IPS-18c (cell line): Measurements from ENCODE around the gene CDHR3.

Experiments
- H3K4me3 ChIP-seq: 2 replicates; pipeline ENCODE4 v1.7.0; 2013; ENCODE audit warnings: low read depth, mild to moderate bottlenecking, low read length, moderate library complexity; ENCODE audit not compliant: insufficient read depth
- H3K9me3 ChIP-seq: one replicate; pipeline ENCODE4 v1.6.1; 2013; ENCODE audit warnings: mild to moderate bottlenecking, low read length, moderate library complexity; ENCODE audit not compliant: control insufficient read depth, insufficient read depth

The CDHR3 gene, protein sequence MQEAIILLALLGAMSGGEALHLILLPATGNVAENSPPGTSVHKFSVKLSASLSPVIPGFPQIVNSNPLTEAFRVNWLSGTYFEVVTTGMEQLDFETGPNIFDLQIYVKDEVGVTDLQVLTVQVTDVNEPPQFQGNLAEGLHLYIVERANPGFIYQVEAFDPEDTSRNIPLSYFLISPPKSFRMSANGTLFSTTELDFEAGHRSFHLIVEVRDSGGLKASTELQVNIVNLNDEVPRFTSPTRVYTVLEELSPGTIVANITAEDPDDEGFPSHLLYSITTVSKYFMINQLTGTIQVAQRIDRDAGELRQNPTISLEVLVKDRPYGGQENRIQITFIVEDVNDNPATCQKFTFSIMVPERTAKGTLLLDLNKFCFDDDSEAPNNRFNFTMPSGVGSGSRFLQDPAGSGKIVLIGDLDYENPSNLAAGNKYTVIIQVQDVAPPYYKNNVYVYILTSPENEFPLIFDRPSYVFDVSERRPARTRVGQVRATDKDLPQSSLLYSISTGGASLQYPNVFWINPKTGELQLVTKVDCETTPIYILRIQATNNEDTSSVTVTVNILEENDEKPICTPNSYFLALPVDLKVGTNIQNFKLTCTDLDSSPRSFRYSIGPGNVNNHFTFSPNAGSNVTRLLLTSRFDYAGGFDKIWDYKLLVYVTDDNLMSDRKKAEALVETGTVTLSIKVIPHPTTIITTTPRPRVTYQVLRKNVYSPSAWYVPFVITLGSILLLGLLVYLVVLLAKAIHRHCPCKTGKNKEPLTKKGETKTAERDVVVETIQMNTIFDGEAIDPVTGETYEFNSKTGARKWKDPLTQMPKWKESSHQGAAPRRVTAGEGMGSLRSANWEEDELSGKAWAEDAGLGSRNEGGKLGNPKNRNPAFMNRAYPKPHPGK

DNA sequence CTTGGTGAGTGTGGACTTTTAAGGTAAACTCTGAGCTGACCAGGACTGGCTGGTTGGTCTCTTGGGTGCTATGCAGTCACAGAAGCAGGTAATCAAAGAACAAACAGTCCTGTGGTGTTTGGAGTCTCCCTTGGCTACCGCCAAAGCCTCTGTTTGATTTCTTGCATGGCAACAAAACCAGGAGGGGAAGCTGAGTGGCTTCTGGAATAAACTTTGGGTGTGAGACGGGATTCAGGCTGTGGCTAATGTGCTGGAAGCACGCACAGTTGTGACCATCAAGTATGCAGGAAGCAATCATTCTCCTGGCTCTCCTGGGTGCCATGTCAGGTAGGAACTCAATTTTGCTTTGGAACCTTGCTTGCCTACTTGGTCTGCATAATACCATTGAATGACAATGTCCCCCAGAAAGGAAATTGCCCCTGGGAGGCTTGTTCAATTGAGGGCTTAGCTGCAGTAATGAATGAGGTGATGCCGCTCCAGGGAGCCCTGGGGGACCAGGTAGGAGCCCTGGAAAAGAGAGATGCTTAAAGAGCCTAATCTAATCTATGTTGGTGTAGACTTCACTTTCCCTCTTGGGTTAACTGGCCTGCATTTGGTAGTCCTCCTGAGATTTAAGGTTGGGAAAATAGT, at the start of gene CDHR3:
TSS of gene CDHR3 (plus strand) at position 227 of the 630 bp plus-strand sequence. CDS start at position 282, 55 bp downstream.
- no peaks in the 10 kb centered on the region for H3K9me3 ChIP-seq

DNA sequence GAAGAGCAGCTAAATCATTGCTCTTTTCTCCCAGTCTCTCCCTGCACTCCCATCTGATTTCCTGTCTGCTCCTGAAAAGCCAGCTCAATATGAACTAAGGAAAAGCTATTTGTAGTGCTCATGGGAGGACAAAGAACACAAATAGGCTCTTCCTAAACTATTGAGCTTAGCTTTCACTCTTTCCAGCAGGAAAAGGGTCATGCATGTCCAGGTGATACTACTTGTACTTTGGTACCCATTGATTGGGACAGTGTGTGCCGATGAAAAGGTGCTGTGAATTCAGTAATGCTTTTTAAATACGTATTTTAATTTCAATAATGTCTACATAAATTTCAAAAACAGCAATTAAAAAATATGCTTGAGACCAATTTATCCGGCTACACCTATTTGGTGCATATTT, 49.1 kb upstream of the CDHR3 start:
- Histone ChIP-seq H3K9me3 (peaks cover 11% of the 10 kb centered on the region), H3K4me3 (no peak overlapping the region)

More for the DNA sequence above, at the start of gene CDHR3:
- no peak within 1 kb of the TSS for H3K4me3 ChIP-seq

DNA sequence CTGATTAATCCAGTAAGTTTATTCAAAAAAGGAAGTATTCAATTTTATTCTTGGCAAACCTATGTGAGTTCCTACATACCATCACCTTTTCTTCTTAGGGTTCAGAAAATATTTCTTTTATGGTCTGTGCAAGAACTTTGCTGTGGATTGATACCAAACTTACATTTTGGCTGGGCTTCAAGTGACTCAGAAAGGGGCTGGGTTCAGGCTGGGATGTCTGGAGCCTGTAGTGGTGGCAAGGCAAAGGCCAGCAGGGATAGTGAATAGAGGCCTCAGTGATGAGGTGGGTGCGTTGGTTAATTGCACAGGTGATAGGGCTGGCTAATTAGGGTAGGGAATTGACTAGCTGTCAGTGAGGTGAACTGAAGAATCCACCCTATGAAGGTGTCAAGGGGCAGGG, 46.5 kb upstream of the CDHR3 start:
- Histone ChIP-seq H3K9me3 (no peaks in the 10 kb centered on the region), H3K4me3 (no peak overlapping the region)

DNA sequence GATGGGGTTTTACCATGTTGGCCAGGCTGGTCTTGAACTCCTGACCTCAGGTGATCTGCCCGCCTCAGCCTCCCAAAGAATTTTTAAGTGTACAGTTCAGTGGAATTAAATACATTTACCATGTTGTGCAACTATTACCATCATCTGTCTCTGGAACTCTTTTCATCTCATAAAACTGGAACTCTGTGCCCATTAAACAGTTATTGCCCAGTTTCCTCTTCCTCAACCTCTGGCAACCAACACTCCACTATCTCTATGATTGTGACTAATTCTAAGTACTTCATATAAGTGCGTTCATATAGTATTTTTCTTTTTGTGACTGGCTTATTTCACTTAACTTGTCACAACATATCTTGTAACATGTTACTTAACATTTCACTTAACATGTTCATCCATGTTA, 45.4 kb upstream of the CDHR3 start:
- Histone ChIP-seq H3K9me3 (no peaks in the 10 kb centered on the region), H3K4me3 (no peak overlapping the region)

DNA sequence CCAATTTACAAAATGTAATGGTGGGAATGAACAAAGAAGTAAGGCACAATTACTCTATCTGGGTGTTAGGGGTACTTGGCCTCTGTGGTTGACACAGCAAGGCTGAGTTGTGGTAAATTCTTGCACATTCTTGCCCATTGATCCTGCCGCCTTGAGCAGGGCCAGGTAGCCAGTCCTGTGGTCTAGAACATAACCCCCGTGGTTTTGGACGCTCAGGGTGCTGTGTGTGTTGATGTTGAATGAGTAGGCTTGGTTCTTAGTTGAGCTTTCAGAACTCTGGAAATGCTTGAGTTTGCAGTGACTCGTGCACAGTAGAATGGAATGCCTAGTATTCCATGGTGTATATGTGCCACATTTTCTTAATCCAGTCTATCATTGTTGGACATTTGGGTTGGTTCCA, 42.3 kb upstream of the CDHR3 start:
- no peaks in the 10 kb centered on the region for H3K9me3 ChIP-seq
- H3K4me3 ChIP-seq = no peak overlapping the region

DNA sequence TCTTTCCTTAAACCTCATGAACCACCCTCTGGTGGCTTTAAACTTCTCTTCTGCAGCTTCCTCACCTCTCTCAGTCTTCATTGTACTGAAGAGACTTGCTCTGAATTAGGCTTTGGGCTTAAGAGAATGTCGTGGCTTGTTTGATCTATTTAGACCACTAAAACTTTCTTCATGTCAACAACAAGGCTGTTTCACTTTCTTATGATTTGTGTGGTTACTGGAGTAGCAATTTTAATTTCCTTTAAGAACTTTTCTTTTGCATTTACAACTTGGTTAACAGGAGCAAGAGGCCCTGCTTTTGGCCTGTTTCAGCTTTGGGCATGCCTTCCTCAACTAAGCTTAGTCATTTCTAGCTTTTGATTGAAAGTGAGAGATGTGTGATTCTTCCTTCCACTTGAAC, 38.1 kb upstream of the CDHR3 start:
- no peaks in the 10 kb centered on the region for H3K9me3 ChIP-seq

DNA sequence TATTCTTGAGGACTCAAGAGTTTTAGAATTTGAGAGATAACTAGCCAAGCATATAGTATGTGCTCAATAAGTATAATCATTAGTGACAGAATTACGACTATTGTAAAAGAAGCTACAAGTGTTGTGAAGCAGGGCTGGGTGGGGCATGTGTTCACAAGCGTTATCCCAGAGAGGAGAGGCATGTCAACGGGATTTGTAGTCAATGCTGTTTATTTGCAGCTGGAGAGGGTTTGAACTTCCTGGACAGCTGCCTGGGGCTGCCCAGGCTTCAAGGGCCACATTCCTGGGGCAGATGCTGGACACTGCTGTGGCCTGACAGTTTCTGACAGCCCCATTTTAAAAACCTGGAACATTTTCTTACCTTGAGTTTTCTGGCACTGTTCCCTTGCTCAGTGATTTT, 36.9 kb upstream of the CDHR3 start:
- Histone ChIP-seq H3K4me3 (no peak overlapping the region), H3K9me3 (no peaks in the 10 kb centered on the region)

More for the DNA sequence above, 38.1 kb upstream of the CDHR3 start:
- no peak overlapping the region for H3K4me3 ChIP-seq

DNA sequence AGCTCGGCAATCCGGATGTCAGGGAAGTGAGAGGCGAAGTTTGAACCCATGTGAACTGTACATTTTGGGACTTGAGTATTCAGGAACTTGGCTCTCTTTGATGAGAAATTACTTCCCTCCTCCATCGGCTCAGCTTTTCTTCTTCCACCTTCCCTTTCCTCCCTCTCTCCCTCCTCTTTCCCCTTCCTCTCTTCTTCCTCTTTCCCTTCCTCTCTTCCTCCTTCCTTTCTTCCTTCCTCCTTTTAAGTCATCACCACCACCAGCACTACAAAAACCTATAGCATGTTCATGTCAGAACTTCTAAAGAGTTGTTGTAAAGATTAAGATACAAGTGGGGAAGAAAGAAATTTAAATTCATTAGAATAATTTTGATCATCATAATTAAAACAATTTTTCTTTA, 31.9 kb upstream of the CDHR3 start:
- H3K4me3 ChIP-seq = no peak overlapping the region
- no peaks in the 10 kb centered on the region for H3K9me3 ChIP-seq

DNA sequence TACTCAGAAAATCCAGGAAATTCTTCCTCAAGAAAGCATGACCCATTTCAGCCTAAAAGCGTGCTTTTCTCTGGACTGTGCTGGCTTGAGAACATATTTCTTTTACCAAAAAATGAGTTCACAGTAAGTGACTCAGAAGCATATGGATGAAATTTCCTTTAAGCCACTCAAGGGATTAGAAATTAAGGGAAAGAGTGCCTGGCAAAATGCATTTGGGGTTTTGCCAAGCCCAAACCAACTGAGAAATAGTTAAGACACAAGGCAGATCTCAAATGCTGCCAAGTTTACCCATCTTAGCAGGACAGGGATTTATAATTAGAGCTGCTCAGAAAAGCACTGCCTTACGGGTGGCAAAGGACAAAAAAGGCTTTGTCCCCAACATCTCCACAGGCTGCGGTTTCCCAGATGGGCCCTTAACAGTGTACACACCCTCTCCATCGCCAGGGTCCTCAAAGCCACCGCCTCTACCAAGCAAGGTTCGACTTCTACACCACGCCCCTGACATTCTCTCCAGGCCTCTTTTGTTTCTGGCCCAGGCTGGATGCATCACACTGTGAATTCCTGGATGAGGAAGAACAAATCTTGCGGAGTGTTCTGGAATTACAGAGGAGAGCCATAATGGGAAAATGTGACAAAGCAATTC, 30.1 kb upstream of the CDHR3 start:
- Histone ChIP-seq H3K9me3 (no peaks in the 10 kb centered on the region), H3K4me3 (no peak overlapping the region)

DNA sequence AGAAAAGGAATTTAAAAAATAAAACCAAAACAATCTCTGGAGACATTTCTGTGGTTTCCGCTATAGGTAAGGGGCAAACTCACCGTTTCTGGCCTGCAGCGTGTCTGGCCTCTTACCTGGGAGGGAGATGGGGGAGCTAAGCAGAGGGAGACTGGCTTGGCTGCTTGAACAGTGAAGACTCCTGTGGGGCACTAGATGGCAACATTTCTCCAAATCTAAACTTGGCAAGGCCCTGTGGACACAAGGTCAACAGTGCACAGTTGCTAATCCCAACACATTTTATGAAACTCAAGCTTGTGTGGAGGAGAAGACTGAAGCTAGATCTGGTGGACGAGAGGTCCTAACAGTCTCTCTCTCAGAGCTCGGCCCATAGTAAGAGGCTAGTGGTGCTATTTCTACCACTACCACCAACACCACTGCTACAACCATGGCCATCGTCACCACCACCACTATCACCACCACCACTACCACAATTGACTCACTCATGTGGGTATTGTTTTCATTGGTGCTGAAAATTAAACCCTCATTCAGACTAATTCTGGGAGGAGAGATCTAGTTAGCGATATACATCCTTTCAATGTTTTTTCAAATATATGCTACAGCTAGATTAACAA, 28.4 kb upstream of the CDHR3 start:
- no peaks in the 10 kb centered on the region for H3K9me3 ChIP-seq
- H3K4me3 ChIP-seq = no peak overlapping the region

DNA sequence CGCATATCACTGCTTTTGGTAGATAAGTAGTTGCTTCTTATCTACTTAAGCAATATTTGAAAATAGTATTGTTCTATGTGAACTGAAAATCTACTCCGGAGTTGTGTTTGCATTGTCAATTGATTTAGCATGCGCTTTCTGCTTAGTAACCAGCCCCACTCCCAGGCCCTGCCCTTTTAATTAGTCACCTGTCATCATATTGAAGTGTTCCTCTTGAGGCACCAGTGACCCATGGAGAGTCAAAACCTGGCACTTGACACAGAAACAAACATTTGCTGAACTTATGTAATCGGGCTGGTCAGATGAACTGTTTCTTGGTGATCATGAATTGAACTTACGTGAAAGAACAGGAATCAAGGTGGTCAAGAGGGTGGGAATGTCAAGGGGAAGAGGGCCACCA, 27.8 kb upstream of the CDHR3 start:
- H3K4me3 ChIP-seq = no peak overlapping the region
- H3K9me3 ChIP-seq = no peaks in the 10 kb centered on the region

DNA sequence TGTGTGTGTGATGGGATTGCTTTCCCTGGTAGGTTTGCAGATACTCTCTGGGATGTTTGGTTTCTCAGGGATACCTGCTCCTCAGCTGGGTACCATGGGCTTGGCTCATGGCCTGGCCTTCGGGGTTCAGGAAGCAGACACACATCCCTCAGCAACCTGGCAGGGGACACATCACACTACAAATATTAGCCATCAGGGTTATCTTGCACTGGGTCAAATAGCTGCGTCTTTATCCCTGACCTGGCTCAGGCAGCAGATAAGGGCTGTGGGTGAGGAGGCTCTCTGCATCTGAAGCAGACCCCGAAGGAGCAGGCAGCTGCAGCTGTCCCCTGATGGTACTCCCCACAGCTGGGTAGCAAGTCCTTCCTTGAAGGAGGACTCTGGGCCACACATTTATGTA, 25.7 kb upstream of the CDHR3 start:
- no peak overlapping the region for H3K4me3 ChIP-seq
- peaks cover 2% of the 10 kb centered on the region for H3K9me3 ChIP-seq

DNA sequence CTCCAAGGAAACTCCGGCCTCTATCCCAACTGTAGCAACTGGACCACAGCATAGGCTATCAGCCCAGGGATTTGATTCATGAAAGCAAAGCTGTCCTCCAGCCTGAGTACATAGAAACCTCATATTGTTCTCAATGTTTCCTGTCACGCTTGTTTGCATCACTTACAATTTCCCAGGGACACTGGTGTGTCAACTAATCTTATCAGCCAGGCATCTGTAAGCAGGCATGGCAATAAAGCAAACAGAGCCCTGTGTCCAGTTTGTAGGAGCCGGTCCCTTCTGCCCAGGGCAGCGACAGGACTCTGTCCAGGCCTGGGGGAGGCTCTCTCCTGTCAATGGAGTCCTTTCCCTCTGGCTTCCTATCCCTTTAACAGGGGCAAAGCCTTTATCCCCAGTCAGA, 23.0 kb upstream of the CDHR3 start:
- Histone ChIP-seq H3K9me3 (peaks cover 2% of the 10 kb centered on the region), H3K4me3 (no peak overlapping the region)

DNA sequence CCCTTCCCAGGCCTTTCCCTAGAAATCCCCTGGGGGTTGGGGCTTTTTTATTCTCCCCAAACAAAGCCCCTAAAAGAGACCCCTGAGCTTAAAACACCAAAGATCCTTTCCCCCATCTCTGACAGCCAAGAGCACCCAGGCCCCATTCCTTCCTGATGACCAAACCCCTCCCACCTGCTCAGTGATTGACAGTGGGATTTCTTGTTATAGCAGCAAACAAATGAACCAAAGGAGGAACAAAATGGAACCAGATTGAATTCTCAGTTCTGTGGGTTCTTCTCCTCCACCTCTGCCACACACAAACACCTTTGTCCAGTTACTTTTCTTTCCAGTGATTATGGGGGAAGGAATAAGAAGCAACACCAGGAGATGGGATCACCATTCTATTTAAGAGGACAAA, 21.5 kb upstream of the CDHR3 start:
- Histone ChIP-seq H3K9me3 (peaks cover 2% of the 10 kb centered on the region), H3K4me3 (no peak overlapping the region)

DNA sequence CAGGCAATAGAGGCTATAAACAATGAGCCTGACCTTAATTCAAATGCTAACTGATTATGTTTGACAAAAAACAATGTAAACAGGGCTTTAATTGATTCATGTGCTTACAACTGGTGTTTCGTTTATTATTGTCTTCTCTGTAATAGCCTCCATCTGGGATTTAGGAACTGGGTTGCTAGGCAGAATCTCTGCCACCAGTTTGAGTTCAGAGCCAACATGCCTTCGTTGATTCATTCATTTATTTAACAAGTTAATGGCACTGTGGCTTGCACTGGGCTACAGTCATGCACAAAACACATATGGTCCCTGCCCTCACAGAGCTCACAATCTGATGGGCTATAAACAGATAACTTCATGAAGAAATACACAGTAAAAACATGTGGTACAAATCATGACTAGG, 19.6 kb upstream of the CDHR3 start:
- H3K9me3 ChIP-seq = peaks cover 2% of the 10 kb centered on the region
- no peak overlapping the region for H3K4me3 ChIP-seq

DNA sequence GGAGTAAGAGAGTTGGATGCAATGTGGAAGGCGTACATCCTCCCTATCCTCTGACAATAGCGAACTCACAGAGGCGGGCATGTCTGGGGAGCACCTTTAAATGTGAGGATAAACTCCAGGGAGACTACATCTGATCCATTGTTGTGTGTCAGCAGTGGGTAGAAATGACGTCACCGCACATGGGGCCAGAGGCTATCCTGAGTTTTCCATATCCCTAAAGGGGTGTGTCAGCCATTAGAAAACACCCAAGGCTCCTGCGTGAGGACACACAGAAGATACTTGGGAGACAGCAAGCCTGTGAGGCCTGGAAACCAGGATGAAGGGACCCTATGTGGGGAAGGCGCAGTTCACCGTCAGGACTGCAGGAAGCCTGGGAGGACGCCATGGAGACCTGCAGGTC, 17.2 kb upstream of the CDHR3 start:
- H3K9me3 ChIP-seq = peaks cover under 1% of the 10 kb centered on the region

DNA sequence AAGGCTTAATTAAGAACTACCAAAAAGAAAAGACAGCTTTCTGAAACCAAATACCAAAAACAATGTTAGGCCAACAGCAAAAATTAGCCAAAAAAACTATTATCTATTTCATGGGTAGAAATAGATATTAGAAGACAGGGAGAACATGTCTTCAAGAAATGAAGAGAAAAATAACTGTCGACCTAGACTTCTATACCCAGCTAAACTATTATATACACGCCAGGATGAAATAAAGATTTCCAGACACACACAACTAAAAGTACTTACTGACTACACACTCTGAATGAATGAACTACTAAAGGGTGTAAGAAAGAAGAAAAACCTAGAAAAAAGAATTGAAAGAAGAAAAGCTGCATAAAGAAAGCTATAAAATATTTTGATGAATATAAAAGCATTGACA, 11.5 kb upstream of the CDHR3 start:
- no peak overlapping the region for H3K4me3 ChIP-seq
- no peaks in the 10 kb centered on the region for H3K9me3 ChIP-seq

More for the DNA sequence above, 17.2 kb upstream of the CDHR3 start:
- no peak overlapping the region for H3K4me3 ChIP-seq
